HG03025 (cell line): Measurements from ENCODE around the gene PPFIA4.

ENCODE experiments used
- ATAC-seq: cut with Tn5 transposase; IDR thresholded peaks from one replicate; pipeline ENCODE4 v1.9.1; 2021; ENCODE audit warnings: mild to moderate bottlenecking, moderate library complexity; ENCODE audit not compliant: unreplicated experiment, low FRiP score

The PPFIA4 gene

DNA sequence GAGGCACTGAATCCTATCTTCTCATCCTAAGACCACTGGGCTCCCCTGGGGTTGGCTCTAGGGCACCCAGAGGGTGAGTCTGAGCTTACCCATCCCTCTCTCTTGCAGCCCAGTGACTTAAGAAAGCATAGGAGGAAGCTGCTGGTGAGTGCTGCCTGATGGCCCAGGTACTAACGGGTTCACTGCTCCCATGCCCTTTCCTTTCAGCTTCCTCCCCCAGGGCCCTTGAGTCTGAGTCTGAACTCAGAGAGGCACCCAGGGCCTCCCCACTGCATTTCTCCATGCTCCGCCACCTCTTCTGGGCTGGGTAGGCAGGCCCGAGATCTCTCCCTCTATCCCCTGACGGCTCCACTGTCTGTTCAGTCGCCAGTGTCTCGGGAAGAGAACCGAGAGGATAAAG is 29.7 kb downstream of the PPFIA4 start:
- no peak for ATAC-seq

DNA sequence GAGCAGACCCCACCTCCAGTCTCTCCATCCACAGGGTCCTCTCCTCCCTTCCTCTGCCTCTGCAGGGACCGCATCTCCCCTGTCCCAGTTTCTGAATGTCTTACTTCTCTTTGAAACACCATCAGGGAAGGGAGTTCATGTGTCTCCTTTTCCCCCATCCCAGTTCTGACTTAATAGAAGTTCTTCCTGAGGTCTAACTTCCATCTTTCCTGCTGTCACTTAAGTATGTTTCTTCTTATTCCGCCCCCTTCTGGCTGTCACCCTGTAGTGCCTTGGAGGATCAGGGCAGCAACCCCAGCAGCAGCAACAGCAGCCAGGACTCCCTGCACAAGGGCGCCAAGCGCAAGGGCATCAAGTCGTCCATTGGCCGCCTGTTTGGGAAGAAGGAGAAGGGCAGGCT is 30.2 kb downstream of the PPFIA4 start:
- no peak for ATAC-seq

DNA sequence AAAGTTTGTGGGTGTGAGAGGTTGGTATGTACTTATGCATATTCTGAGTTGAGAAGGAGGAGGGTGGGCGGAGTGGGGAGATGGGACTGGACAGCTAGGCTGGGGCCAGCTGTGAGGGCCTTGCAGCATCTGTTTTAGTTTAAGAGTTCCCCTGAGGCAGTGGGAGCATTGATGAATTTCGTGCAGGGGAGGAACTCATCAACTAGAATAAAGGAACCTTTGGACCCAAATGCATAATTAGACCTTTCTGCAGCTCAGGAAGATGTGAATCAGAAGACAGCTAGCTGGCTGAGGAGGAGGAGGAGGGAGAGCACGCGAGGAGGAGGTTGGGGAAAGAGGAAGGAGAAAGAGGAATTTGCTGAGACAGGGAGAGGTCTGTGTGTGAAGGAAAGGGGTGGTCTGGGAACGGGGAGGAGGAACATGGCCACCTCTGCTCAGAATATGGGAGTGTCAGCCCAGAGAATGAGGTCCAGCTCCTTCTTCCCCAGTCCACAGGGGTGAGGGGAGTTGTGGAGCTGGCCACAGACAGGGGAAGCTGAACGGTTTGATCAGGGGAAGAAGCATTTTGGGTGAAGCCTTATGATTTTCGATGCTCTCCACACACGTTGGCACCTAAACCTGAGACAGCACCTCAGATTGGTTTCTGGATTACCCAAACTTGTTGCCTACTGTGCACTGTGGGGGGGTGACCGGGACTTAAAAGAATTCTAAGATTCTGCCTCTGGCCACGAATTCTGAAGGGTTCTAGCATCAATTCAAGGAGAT is 31.8 kb downstream of the PPFIA4 start:
- no peak for ATAC-seq

DNA sequence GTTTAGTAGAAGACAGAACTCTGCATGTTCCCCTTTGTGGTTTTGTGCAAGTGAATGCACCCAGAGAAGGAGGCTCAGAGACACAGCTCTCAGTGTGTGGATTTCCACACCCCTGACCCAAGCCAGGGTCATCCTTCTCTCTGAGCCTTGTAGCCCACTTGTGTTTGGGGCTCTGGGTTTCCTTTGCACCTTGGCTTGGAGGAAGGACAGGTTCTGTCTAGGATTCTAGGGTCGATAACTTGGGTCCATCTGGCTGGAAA is 32.3 kb downstream of the PPFIA4 start:
- no peak for ATAC-seq

DNA sequence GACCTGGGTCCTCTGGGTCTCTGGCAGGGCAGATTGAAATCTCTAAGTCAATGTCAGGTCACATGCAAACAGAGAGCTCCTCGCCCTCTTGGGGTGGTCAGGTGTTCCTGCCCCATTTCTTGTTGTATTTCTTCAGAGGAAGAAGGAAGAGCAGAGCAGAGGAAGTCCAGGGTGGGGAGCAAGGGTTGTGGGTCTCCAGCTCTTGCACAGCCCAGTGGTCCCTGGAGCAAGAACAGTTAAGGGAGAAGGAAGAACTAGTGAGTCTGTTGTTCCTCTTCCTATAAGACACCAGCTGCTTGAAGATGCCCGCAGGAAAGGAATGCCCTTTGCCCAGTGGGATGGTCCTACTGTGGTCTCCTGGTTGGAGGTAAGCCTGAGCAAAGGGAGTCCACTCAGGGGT is 33.2 kb downstream of the PPFIA4 start:
- ATAC-seq: no peak

DNA sequence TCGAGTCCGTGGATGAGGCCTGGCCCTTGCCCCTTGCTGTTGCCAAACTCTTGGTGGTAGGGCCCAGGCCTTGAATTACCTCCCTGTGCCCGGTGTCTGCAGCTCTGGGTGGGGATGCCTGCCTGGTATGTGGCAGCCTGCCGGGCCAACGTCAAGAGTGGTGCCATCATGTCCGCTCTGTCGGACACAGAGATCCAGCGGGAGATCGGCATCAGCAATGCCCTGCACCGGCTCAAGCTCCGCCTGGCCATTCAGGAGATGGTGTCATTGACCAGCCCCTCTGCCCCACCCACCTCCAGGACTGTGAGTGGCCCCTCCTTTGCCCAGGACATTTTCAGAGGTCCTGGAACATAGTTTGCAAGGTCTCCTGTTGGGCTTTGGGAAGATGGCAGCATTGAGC is 33.8 kb downstream of the PPFIA4 start:
- ATAC-seq: no peak

DNA sequence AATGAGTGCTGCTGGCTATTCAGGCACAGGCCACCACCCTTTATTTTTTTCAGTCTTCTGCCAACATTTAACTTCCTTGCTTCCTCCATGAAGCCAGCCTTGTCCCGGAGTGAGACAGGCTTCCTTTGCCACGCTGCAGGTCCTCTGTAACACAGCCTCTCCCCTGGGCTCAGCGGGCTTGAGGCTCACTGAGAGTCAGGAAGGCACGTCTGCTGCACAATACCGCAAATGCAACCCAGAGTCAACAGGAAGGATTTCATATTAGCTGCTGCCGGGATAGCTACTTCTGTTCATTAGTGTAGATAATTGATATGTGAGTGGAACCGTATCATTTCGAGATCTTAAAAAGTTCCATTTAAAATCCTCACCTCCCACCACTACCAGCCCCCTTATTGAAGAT is 37.0 kb downstream of the PPFIA4 start:
- ATAC-seq: no peak

DNA sequence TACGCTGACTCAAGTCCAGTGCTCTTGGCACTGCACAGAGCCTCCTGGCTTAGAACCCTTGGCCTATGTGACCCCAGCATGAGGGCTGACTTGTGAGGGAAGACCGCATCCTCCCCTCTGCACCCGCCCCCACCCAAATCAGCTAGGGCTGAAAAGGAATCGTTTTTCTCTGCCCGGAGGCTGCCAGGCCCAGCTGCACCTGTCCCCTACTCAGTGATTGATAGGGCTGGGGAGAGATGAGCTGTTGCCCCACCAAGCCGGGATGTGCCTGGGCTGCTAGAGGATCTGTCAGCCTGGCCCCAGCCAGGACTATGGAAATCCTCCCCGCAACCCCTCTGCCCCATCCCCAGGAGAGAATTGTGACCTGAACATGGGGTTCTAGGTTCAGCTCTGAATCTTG is 38.9 kb downstream of the PPFIA4 start:
- ATAC-seq: no peak

DNA sequence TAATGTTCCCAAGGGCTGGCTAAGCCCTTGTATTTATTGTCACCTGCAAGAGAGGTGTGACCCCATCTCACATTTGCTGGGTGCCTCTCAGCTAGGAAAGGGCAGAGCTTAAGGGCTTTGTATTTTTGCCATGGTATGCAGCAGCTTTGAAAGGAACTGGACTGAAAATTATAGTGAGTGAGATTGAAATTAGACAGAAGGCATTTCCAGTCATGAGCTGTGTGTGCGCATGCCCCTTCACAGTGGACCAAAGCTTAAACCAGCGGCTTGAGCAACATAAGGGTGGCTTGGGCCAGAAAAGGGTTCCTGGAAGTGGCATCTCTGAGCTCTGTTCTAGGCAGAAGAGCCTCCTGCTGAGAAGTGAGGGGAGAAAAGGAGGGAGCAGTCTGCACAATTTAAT is 39.7 kb downstream of the PPFIA4 start:
- ATAC-seq: no peak

DNA sequence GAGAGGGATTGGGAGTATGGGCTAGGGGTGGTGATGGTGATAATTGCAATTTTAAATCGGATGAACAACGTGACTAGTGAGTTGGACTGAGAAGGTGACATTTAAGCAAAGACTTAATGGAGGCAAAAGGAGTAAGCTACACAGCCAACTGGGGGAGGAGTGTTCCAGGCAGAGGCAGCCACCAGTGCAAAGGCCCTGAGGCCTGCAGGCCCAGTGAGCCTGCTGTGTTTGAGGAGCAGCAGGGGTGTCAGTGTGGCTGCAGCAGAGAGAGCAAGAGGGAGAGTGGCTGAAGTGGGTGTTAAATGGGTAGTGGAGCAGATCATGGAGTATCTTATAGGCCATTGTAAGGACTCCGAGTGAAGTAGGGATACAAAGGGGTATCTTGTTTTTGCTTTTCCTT is 40.7 kb downstream of the PPFIA4 start:
- no peak for ATAC-seq

DNA sequence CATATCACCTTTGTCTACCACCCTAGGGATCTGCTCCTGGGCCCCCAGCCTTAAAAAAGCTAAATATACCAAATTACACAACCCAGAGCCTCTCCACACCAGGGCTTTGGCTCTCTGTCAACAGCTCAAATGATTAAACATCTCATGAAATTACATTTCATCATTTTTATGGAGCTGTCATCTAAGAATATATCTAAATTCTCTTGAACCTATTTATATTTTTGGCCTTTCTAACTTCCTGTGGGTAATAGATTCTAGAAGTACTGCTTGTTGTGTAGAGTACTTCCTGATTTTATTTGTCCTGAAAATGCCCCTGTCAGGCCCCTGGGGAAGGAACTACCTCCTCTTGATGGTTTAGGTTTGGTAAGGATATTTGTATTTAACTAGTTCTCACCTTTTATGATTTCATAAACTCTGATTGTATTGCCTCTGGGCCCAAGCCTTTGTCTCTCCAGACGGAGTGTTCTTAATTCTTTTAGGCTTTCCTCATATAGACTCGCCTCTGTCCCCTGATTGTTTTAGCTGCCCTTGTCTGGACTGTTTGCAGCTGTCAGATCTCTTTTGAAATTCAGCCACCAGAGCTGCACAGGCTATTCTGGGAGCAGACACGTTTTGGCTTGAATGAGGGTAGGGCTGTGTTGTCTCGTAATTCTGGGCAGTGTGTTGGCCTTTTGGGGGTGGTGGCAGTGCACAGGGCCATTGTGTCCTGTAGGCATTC is 42.9 kb downstream of the PPFIA4 start:
- no peak for ATAC-seq

DNA sequence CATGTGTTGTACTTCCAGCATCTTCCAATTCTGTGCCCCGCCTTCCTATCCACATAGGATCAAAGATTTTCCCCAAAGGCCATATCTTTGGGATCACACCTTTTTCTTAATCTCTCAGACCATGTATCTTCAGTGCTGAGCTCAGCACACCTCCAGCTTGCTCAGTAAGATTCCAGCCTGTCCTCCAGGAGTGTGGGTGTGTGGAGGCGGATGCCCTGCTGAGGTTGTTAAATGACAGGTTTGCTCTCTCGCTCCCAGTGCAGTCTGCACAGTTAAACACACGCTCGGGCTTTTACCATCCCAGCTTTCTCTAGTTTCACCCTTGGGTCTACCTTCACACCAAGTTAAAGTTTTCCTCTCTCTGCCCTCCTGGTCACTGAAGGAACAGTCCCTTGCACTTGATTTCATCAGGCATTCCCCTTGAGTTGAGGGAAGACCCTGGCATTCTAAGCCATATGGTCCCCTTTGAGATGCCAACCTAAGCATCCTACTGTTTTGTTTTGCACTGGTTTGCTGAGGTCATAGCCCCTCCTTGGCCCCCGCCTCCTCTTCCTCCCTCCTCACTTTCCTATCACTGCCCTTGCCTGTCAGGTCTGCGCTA is 45.8 kb downstream of the PPFIA4 start:
- ATAC-seq: no peak

DNA sequence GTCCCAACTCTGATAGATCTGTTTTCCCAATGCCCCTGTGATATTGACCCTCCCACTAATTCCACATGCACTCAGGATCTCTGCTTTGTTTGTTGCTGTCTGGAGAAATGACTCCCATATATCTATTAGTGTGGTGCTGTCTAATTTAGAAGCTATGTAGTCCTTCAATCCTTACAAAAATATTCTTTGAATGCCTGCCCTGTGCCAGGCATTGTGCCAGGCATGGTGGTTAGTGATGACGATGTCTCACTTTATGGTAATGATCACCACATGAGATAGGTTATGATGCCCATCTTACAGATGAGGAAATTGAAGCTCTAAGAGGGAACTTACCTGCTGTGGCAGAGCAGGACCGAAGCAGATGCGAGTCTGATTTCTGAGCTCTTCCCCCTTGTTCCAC is 46.6 kb downstream of the PPFIA4 start:
- ATAC-seq: no peak

DNA sequence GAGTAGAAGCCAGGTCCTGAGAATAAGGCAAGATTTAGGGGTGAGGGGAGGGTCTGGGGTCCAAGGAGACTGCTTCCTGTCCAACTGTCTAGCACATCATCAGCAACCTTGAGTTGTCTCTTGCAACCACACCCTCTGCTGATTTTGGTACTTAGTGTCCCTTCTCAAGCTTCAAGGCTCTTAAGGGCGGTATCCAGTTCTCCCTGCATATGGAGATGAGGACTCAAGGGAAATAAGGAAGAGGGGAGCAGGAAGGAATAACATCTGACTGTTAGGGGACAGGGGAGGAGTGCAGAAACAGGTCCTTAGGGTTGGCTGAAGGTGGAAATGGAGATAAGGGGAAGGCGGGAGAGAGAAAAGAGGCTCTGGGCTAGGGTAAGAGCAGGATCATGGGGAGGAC is 47.2 kb downstream of the PPFIA4 start:
- ATAC-seq: no peak

DNA sequence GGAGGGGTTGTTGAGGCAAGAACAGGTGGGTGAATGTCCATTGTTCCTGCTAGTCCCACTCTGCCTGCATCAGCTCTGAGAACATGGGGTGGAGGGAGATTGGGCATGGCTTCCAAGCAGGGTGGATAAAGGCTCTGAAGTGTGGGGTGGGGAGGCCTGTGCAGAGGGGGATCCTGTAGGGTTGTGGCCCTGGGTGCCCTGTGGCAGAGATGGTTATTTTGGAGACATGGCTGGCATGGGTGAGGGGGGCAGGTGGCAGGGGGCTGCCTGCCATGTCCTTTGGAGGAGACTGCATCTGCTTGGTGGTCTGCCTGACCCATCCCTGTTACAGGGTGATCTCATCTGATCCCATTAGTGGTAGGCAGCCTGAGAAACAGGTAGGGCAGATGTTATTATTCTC is 48.3 kb downstream of the PPFIA4 start:
- ATAC-seq: no peak

DNA sequence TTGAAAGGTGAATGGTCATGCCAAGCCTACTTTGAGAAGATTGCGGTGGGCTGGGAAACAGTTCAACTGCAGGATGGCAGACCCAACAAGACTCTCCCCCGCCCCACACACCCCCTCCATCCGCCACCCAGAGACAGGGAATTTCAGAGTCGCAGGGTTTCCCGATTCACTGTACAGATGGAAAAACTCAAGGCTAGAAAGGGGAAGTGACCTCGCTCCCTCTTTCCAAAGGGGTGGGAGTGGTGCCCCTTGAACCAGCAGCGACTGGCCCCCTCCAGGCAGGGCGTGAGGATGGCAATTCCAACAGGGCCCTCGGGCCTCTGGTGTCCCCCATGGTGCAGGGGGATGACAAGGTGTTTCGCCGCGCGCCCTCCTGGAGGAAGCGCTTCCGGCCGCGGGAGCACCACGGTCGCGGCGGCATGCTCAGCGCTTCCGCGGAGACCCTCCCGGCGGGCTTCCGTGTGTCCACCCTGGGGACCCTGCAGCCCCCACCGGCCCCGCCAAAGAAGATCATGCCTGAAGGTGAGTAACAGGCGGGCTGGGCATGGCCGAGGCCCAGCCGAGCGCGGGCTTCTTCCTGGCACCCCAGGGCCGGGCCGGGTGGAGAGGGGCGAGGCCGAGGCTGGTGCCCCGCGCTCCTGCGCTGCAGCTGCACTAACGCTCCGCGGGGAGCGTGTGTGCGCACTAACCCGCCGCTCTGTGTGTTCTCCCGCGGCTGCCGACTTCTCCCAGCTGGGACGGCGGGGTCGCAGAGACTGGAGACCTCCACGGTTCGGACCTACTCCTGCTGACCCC is 49.1 kb downstream of the PPFIA4 start:
- ATAC-seq: no peak

DNA sequence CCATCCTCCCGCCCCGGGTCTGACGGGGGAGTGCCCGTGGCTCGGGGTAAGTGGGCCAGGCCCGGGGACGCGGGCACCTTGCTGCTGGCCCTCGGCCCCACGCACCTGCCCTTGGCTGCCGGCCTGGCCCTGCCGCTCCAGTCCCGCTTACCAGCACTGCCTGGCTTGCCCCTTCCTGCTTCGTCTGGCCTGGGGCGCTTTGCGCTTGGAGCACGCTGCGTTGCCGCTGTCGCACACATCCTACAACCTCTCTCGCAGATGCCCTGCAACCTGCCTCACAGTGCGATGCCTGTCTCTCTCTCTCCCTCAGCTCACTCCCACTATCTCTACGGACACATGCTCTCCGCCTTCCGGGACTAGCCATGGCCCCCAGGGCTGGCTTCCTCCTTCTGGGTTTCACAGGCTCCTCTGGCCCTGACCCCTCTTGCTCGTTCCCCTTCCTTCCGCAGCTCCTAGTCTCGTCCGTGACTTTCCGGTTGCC is 49.8 kb downstream of the PPFIA4 start:
- ATAC-seq: no peak

DNA sequence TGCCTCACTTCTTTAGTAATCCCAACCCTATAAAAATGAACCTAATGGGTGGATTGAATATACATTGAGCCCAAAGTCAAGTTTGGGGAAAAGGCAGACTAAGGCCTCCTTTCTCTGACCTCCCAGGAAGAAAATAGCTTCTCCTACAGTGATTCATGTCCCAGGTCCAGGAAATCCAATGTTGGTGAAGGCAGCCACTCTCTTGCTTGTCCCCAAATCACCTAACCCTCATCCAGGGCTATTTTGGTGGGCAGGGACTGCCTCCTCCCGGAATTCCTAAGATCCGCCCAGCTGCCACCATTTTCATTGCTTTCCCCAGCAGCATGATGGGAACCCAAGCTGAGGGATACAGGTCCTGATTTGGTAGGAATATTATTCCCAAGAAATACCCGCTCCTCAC is 51.1 kb downstream of the PPFIA4 start:
- ATAC-seq: no peak

DNA sequence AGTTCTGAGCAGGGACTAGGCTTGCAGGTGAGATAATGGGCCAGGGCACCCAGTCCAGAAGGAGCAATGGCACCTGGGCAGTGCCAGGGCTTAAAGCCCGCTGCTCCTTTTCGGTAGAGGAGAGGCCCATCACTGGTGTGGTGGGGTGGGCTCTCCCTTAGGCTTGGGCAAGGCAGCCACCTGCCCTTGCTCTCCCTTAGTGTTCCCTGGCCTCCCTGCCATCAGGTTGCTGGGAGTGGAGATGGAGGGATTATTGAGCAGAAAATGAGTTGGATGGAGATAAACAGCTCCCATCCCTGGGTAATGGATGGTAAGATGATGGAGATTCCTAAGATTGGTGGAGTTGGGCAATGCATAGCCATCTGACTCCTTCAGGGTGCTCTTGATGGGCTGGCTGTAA is 51.7 kb downstream of the PPFIA4 start:
- ATAC-seq: no peak

DNA sequence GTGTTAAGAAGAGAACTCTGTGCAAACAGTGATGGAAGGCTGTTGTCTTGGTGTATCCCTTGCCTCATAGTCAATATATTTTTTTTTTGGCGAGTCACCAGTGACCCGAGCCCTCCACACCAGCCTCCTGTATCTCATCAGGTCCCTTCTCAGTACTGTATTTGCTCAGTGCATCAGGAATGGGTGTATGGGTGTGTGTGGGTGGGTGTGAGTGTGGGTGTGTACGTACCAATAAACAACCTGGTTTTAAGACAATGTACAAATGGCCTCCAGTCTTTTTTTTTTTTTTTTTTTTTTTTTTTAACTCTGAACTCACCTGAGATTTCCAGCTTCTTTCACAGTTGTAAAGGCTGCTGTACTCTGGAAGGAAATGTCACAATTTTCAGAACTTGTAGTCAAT is 52.2 kb downstream of the PPFIA4 start:
- ATAC-seq: no peak

DNA sequence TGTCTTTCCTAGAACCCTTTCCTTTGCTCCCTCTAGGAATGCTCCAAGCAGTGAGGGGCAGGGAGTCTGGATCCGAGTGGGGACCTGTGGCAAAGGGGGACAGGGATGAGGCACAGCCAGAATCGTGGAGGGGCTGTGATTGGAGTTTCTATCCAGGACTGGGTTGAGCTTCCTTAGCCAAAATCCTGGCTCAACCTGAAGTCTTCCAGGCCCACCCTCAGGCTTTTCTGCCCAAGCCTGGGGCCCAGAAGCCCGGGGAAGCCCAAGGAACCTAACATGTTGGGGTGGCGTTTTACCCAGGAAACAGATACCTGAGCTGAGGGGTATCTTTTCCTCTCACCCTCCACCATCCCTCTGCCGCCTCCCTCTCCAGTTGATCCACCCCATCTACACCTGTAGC is 54.2 kb downstream of the PPFIA4 start:
- ATAC-seq: no peak
